ENCODE measurements around the gene LMAN1L. TPM values are rescaled to one million over a fixed set of nuclear protein-coding genes. Genes with fewer than 3 reads are reported as not detected.

LMAN1L gene
- polyA plus RNA-seq, 6 donors from 2014 or later, result not detected

DNA sequence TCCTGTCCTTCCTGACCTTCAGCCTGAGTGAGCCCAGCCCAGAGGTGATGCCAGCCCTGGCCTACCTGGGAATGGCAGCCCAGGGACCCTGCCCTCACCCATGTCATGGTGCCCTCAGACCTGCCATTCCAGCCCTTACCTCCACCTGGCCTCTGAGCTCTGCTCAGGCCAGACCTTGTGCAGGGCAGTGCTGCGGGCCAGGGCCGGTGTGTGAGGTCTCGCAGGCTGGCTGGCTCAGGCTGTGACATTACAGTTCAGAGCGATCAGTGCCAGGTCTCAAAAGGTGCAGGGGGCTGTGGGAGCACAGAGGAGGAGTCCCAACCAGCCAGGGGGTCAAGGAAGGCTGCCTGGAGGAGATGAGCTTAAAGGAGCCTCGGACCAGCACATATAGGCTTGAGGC, 7.4 kb downstream of the LMAN1L start:
- H3K27me3 Mint-ChIP-seq, result peaks cover 9 to 38% (median 20%) of the 10 kb centered on the region in 3 donors
- DNase-seq (no peak), ATAC-seq (ENCODE audit: low read depth in 2 of 2) (no peak)
- H3K36me3 Mint-ChIP-seq, result no peaks in the 10 kb centered on the region
- H3K4me1 Mint-ChIP-seq, result peaks cover 39 to 51% (median 50%) of the 10 kb centered on the region in 3 donors
- H3K4me3 Mint-ChIP-seq, result peak overlapping the region in 3 of 8 donors; percentile 22 to 65 (median 56)
- peak overlapping the region in 1 of 6 donors; percentile 39 for H3K27ac Mint-ChIP-seq
- no peaks in the 10 kb centered on the region for H3K9me3 Mint-ChIP-seq

DNA sequence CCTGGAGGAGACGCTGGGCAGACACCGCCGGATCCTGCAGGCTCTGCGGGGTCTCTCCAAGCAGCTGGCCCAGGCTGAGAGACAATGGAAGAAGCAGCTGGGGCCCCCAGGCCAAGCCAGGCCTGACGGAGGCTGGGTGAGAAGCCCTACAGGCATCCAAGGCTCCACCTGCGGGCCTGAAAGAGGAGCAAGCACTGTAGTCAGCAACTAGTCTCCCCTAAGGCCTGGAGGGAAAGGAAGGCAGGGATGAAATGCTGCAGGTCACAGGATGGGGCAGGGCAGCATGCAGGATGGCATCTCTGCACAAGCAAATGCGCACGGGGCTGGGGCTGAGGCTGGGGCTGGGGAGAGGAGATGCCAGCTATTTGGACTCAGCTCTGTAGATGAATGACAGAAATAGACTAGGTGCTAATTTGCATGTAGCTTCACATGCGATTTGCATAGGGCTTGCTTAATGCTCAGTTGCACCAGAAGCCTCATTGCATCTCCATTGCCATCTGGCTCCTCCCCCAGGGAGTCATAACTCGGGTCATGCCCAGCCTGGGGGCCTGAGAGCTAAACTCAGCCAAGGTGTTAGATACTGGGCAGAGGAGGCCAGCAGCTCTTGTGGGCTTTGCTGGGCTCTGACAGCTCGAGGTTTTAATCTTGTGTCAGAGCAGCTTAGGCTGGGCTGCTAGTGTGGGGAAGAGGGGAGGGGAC, 8.6 kb downstream of the LMAN1L start:
- Mint-ChIP-seq H3K36me3 (no peaks in the 10 kb centered on the region), H3K9me3 (no peaks in the 10 kb centered on the region), H3K27me3 (peaks cover 12 to 44% (median 29%) of the 10 kb centered on the region in 3 donors), H3K27ac (peak overlapping the region in 3 of 6 donors; percentile 60 to 83 (median 65)), H3K4me3 (peak overlapping the region in 7 of 8 donors; percentile 65 to 86 (median 81)), H3K4me1 (peaks cover 37 to 51% (median 50%) of the 10 kb centered on the region in 3 donors)
- DNase-seq (peak; percentile 55), ATAC-seq (ENCODE audit: low read depth in 2 of 2) (peak; percentile 96)

DNA sequence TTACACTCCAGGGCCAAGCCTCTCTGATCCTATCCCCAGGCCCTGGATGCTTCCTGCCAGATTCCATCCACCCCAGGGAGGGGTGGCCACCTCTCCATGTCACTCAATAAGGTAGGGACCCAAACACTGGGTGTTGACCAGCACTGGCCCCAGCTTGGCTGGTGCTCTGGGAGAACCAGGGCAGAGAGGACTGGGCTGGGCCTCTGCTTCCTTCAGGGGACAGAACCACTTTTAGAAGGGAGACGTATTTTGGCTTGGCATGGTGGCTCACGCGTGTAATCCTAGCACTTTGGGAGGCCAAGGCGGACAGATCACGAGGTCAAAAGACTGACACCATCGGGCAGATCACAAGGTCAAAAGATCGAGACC, 9.1 kb downstream of the LMAN1L start:
- H3K36me3 Mint-ChIP-seq, result no peaks in the 10 kb centered on the region
- no peak for ATAC-seq (ENCODE audit: low read depth in 2 of 2)
- peak overlapping the region in 4 of 8 donors; percentile 65 to 86 (median 76) for H3K4me3 Mint-ChIP-seq
- H3K27ac Mint-ChIP-seq, result peak overlapping the region in 1 of 6 donors; percentile 15
- peaks cover 37 to 55% (median 50%) of the 10 kb centered on the region in 3 donors for H3K4me1 Mint-ChIP-seq
- no peak for DNase-seq
- peaks cover 15 to 48% (median 35%) of the 10 kb centered on the region in 3 donors for H3K27me3 Mint-ChIP-seq
- H3K9me3 Mint-ChIP-seq, result no peaks in the 10 kb centered on the region

DNA sequence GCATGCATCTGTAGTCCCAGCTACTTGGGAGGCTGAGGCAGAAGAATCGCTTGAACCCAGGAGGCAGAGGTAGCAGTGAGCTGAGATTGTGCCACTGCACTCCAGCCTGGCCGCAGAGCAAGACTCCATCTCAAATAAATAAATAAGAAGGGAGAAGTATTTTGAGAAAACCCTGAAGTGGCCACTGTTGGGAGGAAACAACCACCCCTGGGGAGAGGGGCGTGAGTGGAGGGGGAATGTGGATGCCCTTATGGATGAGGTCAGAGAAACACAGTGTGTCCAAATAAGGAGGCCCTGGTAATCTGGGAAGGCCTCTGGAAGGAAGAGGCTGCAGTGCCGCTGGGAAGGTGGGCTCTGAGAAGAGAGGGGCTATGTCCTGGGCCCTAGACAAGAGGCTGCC, 9.6 kb downstream of the LMAN1L start:
- no peak overlapping the region for H3K27ac Mint-ChIP-seq
- H3K4me1 Mint-ChIP-seq, result peaks cover 37 to 55% (median 47%) of the 10 kb centered on the region in 3 donors
- H3K27me3 Mint-ChIP-seq, result peaks cover 15 to 48% (median 39%) of the 10 kb centered on the region in 3 donors
- H3K9me3 Mint-ChIP-seq, result no peaks in the 10 kb centered on the region
- H3K4me3 Mint-ChIP-seq, result peak overlapping the region in 2 of 8 donors; percentile 15 to 29
- no peak for DNase-seq
- no peaks in the 10 kb centered on the region for H3K36me3 Mint-ChIP-seq
- no peak for ATAC-seq (ENCODE audit: low read depth in 2 of 2)

- H3K27ac Mint-ChIP-seq, result no peak overlapping the region
- H3K27me3 Mint-ChIP-seq, result peaks cover 19 to 50% (median 49%) of the 10 kb centered on the region in 3 donors
- no peak for ATAC-seq (ENCODE audit: low read depth in 2 of 2)
- H3K9me3 Mint-ChIP-seq, result no peaks in the 10 kb centered on the region
- H3K4me3 Mint-ChIP-seq, result no peak overlapping the region
- no peak for DNase-seq
- peaks cover 37 to 51% (median 44%) of the 10 kb centered on the region in 3 donors for H3K4me1 Mint-ChIP-seq
- no peaks in the 10 kb centered on the region for H3K36me3 Mint-ChIP-seq
These were observed 10.7 kb downstream of the LMAN1L start for GRCh38 chr15:74823324-74823723.

DNA sequence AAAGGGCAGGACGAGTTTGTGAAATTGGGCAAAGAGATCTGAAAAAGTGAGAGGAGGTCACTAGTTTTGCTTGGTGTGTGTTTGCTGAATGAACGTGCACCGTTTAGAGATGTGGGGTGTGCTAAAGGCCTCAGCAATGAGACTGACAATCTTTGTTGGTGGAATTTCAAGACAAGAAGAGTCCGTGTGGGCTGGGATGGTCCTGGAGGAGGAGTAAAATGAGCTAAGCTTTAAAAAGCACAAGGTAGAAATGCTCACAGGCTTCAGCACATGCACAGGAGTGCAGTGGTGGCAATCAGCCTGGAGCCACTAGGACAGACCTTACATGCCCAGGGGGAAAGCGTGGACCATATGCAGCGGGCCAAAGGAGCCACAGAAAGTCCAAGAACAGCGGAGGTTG, 12.3 kb downstream of the LMAN1L start:
- no peak for ATAC-seq (ENCODE audit: low read depth in 2 of 2)
- no peak for DNase-seq
- peaks cover 26 to 59% (median 52%) of the 10 kb centered on the region in 3 donors for H3K27me3 Mint-ChIP-seq
- H3K4me1 Mint-ChIP-seq, result peaks cover 27 to 38% (median 32%) of the 10 kb centered on the region in 3 donors
- H3K9me3 Mint-ChIP-seq, result no peaks in the 10 kb centered on the region
- H3K36me3 Mint-ChIP-seq, result no peaks in the 10 kb centered on the region
- H3K4me3 Mint-ChIP-seq, result no peak overlapping the region
- H3K27ac Mint-ChIP-seq, result no peak overlapping the region

GRCh38 chr15:74825866-74826265, 13.2 kb downstream of the LMAN1L start:
- Mint-ChIP-seq H3K27ac (no peak overlapping the region), H3K9me3 (no peaks in the 10 kb centered on the region), H3K4me1 (peaks cover 18 to 29% (median 23%) of the 10 kb centered on the region in 3 donors), H3K36me3 (no peaks in the 10 kb centered on the region), H3K27me3 (peaks cover 26 to 67% (median 61%) of the 10 kb centered on the region in 3 donors), H3K4me3 (peak overlapping the region in 1 of 8 donors; percentile 53)
- DNase-seq, result no peak
- no peak for ATAC-seq (ENCODE audit: low read depth in 2 of 2)

DNA sequence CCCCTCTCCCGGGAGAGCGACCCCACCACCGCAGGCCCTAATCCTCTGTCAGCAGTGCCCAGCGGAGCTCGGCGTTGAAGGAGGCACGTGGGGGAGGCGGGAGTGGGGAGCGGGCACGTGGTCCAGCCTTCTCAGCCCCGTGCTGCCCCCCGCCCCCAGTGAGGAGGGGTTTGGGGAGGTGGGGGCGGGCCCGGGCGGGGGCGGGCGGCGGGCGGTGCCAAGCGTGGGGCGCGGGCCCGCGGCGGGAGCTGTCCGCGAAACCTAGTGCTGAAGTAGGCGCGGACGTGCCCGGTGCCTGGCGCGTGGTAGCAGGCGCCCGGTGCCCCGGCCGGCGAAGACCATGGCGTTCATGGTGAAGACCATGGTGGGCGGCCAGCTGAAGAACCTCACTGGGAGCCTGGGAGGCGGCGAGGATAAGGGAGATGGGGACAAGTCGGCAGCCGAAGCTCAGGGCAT, 13.8 kb downstream of the LMAN1L start, which contains the start of gene CPLX3:
TSS of gene CPLX3 (plus strand) at position 264 of the 456 bp plus-strand sequence. CDS start at position 341, 77 bp downstream.
- peaks cover 13 to 24% (median 18%) of the 10 kb centered on the region in 3 donors for H3K4me1 Mint-ChIP-seq
- peak; percentile 37 for DNase-seq
- peaks cover 24 to 67% (median 64%) of the 10 kb centered on the region in 3 donors for H3K27me3 Mint-ChIP-seq
- peak within 1 kb of the TSS in 1 of 6 donors; percentile 15 for H3K27ac Mint-ChIP-seq
- peak; percentile 29 to 48 for ATAC-seq (ENCODE audit: low read depth in 2 of 2)
- no peaks in the 10 kb centered on the region for H3K9me3 Mint-ChIP-seq
- peak within 1 kb of the TSS in 4 of 8 donors; percentile 24 to 60 (median 43) for H3K4me3 Mint-ChIP-seq
- H3K36me3 Mint-ChIP-seq, result no peaks in the 10 kb centered on the region

DNA sequence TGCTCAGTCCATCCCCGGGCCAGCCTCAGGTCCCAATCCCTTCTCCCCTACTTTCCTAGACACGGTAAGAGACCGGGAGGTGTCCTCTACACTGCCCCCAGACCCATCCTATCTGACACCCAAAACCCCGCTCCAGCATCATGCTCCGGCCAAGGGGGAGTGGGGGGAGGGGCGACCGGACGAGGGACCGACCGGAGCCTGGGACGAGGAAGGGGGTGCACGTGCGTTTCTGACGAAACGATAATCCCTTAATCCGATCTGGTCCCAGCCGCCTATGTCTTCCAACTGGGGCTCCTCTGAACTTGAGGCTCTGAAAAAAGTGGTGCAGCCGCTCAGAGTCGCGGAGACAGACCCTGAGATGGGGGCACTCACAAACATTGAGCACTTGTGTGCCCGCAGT, 14.3 kb downstream of the LMAN1L start:
- no peak overlapping the region for H3K27ac Mint-ChIP-seq
- H3K9me3 Mint-ChIP-seq, result no peaks in the 10 kb centered on the region
- no peak for DNase-seq
- peak overlapping the region in 1 of 8 donors; percentile 57 for H3K4me3 Mint-ChIP-seq
- H3K36me3 Mint-ChIP-seq, result no peaks in the 10 kb centered on the region
- peaks cover 8 to 19% (median 14%) of the 10 kb centered on the region in 3 donors for H3K4me1 Mint-ChIP-seq
- ATAC-seq (ENCODE audit: low read depth in 2 of 2), result no peak
- peaks cover 22 to 67% (median 64%) of the 10 kb centered on the region in 3 donors for H3K27me3 Mint-ChIP-seq

GRCh38 chr15:74827614-74828013, 15.0 kb downstream of the LMAN1L start:
- no peak for ATAC-seq (ENCODE audit: low read depth in 2 of 2)
- Mint-ChIP-seq H3K9me3 (no peaks in the 10 kb centered on the region), H3K36me3 (no peaks in the 10 kb centered on the region), H3K27me3 (peaks cover 22 to 67% (median 64%) of the 10 kb centered on the region in 3 donors), H3K4me3 (no peak overlapping the region), H3K27ac (peak overlapping the region in 1 of 6 donors; percentile 15), H3K4me1 (peaks cover under 1 to 14% (median 11%) of the 10 kb centered on the region in 3 donors)
- no peak for DNase-seq

- Mint-ChIP-seq H3K27me3 (peaks cover 22 to 61% (median 59%) of the 10 kb centered on the region in 3 donors), H3K9me3 (no peaks in the 10 kb centered on the region), H3K4me3 (no peak overlapping the region), H3K27ac (no peak overlapping the region), H3K36me3 (no peaks in the 10 kb centered on the region), H3K4me1 (peaks cover 0 to 20% (median 15%) of the 10 kb centered on the region in 3 donors)
- DNase-seq (no peak), ATAC-seq (ENCODE audit: low read depth in 2 of 2) (no peak)
These were observed 16.2 kb downstream of the LMAN1L start for GRCh38 chr15:74828835-74829234.

GRCh38 chr15:74829486-74829885, 16.9 kb downstream of the LMAN1L start:
- Mint-ChIP-seq H3K4me3 (no peak overlapping the region), H3K9me3 (no peaks in the 10 kb centered on the region), H3K27me3 (peaks cover 22 to 55% (median 53%) of the 10 kb centered on the region in 3 donors), H3K36me3 (no peaks in the 10 kb centered on the region), H3K4me1 (peaks cover 0 to 21% (median 15%) of the 10 kb centered on the region in 3 donors), H3K27ac (no peak overlapping the region)
- ATAC-seq (ENCODE audit: low read depth in 2 of 2) (no peak), DNase-seq (no peak)

DNA sequence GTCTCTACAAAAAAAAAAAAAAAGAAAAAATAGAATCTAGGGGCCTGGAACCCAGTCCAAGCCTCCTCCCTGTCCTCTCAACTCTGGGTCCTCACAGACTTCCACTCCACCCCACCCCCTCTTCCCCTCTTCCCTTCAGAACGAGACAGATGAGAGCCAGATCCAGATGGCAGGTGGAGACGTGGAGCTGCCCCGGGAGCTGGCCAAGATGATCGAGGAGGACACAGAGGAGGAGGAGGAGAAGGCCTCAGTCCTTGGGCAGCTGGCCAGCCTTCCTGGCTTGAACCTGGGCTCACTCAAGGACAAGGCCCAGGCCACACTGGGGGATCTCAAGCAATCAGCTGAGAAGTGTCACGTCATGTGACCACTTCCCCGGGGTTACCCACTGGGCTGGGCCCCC, 17.4 kb downstream of the LMAN1L start:
- Mint-ChIP-seq H3K27me3 (peaks cover 18 to 50% (median 48%) of the 10 kb centered on the region in 3 donors), H3K9me3 (no peaks in the 10 kb centered on the region), H3K27ac (no peak overlapping the region), H3K36me3 (no peaks in the 10 kb centered on the region), H3K4me3 (no peak overlapping the region), H3K4me1 (peaks cover 3 to 26% (median 12%) of the 10 kb centered on the region in 3 donors)
- ATAC-seq (ENCODE audit: low read depth in 2 of 2) (no peak), DNase-seq (no peak)

DNA sequence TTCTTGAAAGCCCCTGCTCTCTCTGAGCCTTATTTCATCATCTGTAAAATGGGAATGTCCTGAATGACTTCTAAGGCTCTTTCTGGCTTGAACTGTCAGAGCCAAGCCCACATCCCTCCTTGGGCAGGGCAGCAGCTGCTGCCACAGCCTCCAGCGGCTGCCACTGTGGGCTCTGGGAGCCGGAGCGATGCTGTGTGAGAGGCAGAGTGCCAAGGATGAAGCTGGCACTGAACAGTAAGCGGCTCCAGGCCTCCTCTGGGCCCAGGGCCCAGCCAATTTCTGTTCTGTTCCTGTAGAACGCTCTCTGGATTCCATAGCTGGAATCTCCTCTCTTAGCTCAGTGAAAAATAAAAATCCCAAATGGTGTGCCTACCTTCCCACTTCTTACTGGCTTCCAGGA, 18.2 kb downstream of the LMAN1L start:
- Mint-ChIP-seq H3K36me3 (no peaks in the 10 kb centered on the region), H3K4me1 (peaks cover 7 to 32% (median 14%) of the 10 kb centered on the region in 3 donors), H3K27me3 (peaks cover 15 to 43% (median 39%) of the 10 kb centered on the region in 3 donors), H3K9me3 (no peaks in the 10 kb centered on the region), H3K27ac (no peak overlapping the region), H3K4me3 (no peak overlapping the region)
- ATAC-seq (ENCODE audit: low read depth in 2 of 2) (no peak), DNase-seq (no peak)

All from naive B cell (primary cell).